ENCODE data around the gene TOB1. TPM values are rescaled to one million over a fixed set of nuclear protein-coding genes. Genes with fewer than 3 reads are reported as not detected.

Gene TOB1
- total and polyA plus RNA-seq, 9 of the 15 experiments (the other 6 are each of a cell fraction or from before 2014, with no cell fraction given) = 4.8 to 63.7 (median 13.2) TPM

GRCh38 chr17:50840311-50840851 lies 25.8 kb downstream of the TOB1 start:
- Histone ChIP-seq H3K79me2 (ENCODE audit: control insufficient read depth, insufficient read depth, low read length) (no peaks in the 10 kb centered on the region), H3K9me1 (ENCODE audit: control insufficient read depth, insufficient read depth, low read length) (no peaks in the 10 kb centered on the region), H3K4me3 (no peak overlapping the region), H3K9ac (ENCODE audit: insufficient read depth in 1 of 2, low read depth in 2 of 2, low read length in 2 of 2) (peak overlapping the region in 1 of 2 experiments; percentile 12; a peak in 1 of 4 replicates), H3K27ac (ENCODE audit: extremely low read depth, low read depth, low read length) (no peak overlapping the region), H4K20me1 (replicated peaks; ENCODE audit: control insufficient read depth, insufficient read depth, low read length) (no peaks in the 10 kb centered on the region; the same call in 1 of the 2 replicates), H3K27me3 (ENCODE audit: control insufficient read depth in 2 of 2, insufficient read depth in 2 of 2, low read length in 2 of 2) (peaks cover 0 to 11% of the 10 kb centered on the region in 2 experiments; a peak in 2 of 5 replicates), H2AFZ (ENCODE audit: low read depth, low read length) (no peak overlapping the region), H3K9me3 (replicated peaks; ENCODE audit: control insufficient read depth, insufficient read depth, low read depth, low read length) (no peaks in the 10 kb centered on the region), H3K36me3 (ENCODE audit: control insufficient read depth, insufficient read depth, low read length) (no peaks in the 10 kb centered on the region), H3K4me1 (replicated peaks in 1 of 2; ENCODE audit: control insufficient read depth in 2 of 2, insufficient read depth in 2 of 2, low read length in 2 of 2) (peaks cover 0 to 20% of the 10 kb centered on the region in 2 experiments; a peak in 2 of 5 replicates), H3K4me2 (ENCODE audit: insufficient read depth, low read length) (no peak overlapping the region)
- no peak for TF ChIP-seq FUS (optimal IDR thresholded peaks at IDR 0.05; ENCODE audit: low read depth, low read length)
- TF ChIP-seq ZBTB7A (IDR thresholded peaks at IDR 0.05; ENCODE audit: borderline replicate concordance, control insufficient read depth, low read depth, low read length) = no peak
- no peak for TF ChIP-seq COPS2 (conservative IDR thresholded peaks at IDR 0.05)
- no peak for TF ChIP-seq GTF2B (IDR thresholded peaks at IDR 0.05; ENCODE audit: extremely low read depth, insufficient read length)
- TF ChIP-seq ZBTB33 (CRISPR knock-in tag; IDR thresholded peaks at IDR 0.05) = 0 out of 2 replicates have a peak, but pooled peaks have one; percentile 41
- no peak for TF ChIP-seq SIN3A (IDR thresholded peaks at IDR 0.05; ENCODE audit: borderline replicate concordance in 2 of 2, control insufficient read depth in 1 of 2, low read depth in 2 of 2, low read length in 2 of 2)
- FAIRE-seq (no peak), ATAC-seq (no peak), DNase-seq (ENCODE audit: extremely low read depth in 1 of 4, low spot score in 3 of 4) (no peak)
- in situ Hi-C loops (cut with MboI) = loop anchor here (5.0 kb wide), 1 partner anchor 58 kb away; no protein-coding TSS in a partner anchor
- CTCF ChIA-PET (ENCODE audit: low intra/inter-chr PET ratio) = interaction anchor here (2.8 to 6.1 kb wide), 2 partner anchors 23 to 58 kb away, joined by 8 to 72 read pairs; no protein-coding TSS in a partner anchor
- intact Hi-C loops (cut with micrococcal nuclease) = loop anchor here (5.0 kb wide), 1 partner anchor 358 kb away; no protein-coding TSS in a partner anchor
- 57% methylated on average over 25 of the region's 29 CpGs for WGBS (ENCODE audit: insufficient coverage, low coverage, missing lambda C conversion rate)
- POLR2A ChIA-PET = no interaction called here
- BruUV-seq (replicated peaks) = no TSS peak

Measured in K562 (cell line).